ENCODE data around the gene NRCAM. TPM values are rescaled to one million over a fixed set of nuclear protein-coding genes. Genes with fewer than 3 reads are reported as not detected.

The NRCAM gene
- total RNA-seq, 2 experiments from 2014 or later = 3.4 to 7.0 TPM

GRCh38 chr7:108137993-108138392 is 318.2 kb downstream of the NRCAM start:
- ChIA-PET POLR2A (no interaction called here), CTCF (interaction anchor here (0.8 kb wide), 1 partner anchor 8 kb away, joined by 3 read pairs; no protein-coding TSS in a partner anchor)
- ATAC-seq (ENCODE audit: poor library complexity) (no peak), DNase-seq (no peak)
- H3K27me3 ChIP-seq (ENCODE audit: control insufficient read depth in 1 of 2, insufficient read depth in 2 of 2, low read length in 2 of 2) = no peaks in the 10 kb centered on the region
- Mint-ChIP-seq H3K4me3 (no peak overlapping the region), H3K4me1 (ENCODE audit: low read depth) (peaks cover 17% of the 10 kb centered on the region), H3K36me3 (ENCODE audit: low read depth) (no peaks in the 10 kb centered on the region), H3K9me3 (no peaks in the 10 kb centered on the region), H3K27me3 (no peaks in the 10 kb centered on the region), H3K27ac (no peak overlapping the region)
- no peaks in the 10 kb centered on the region for H3K9me3 ChIP-seq (ENCODE audit: control insufficient read depth in 1 of 2, insufficient read depth in 1 of 2, low read length in 2 of 2)
- intact Hi-C loops (cut with DNase I, micrococcal nuclease) = loop anchor here in 1 of 2 experiments (10.0 kb wide), 1 partner anchor 1333 kb away; no protein-coding TSS in a partner anchor
- no peak overlapping the region for H3K27ac ChIP-seq (ENCODE audit: low read depth in 1 of 2, low read length in 2 of 2)
- H3K36me3 ChIP-seq (ENCODE audit: insufficient read depth, low read length) = no peaks in the 10 kb centered on the region
- H3K4me1 ChIP-seq (ENCODE audit: insufficient read depth, low read length) = peaks cover 8% of the 10 kb centered on the region
- TF ChIP-seq CTCF (IDR thresholded peaks at IDR 0.05) = no peak
- no peak overlapping the region for H3K4me3 ChIP-seq (ENCODE audit: low read length)

- Histone ChIP-seq H3K27ac (ENCODE audit: low read depth in 1 of 2, low read length in 2 of 2) (no peak overlapping the region), H3K27me3 (ENCODE audit: control insufficient read depth in 1 of 2, insufficient read depth in 2 of 2, low read length in 2 of 2) (no peaks in the 10 kb centered on the region), H3K36me3 (ENCODE audit: insufficient read depth, low read length) (no peaks in the 10 kb centered on the region), H3K9me3 (ENCODE audit: control insufficient read depth in 1 of 2, insufficient read depth in 1 of 2, low read length in 2 of 2) (no peaks in the 10 kb centered on the region), H3K4me3 (ENCODE audit: low read length) (no peak overlapping the region), H3K4me1 (ENCODE audit: insufficient read depth, low read length) (peaks cover 8% of the 10 kb centered on the region)
- peaks cover 17% of the 10 kb centered on the region for H3K4me1 Mint-ChIP-seq (ENCODE audit: low read depth)
- ATAC-seq (ENCODE audit: poor library complexity) (no peak), DNase-seq (no peak)
- CTCF ChIA-PET = no interaction called here
- POLR2A ChIA-PET = no interaction called here
- TF ChIP-seq CTCF (IDR thresholded peaks at IDR 0.05) = no peak
- H3K27ac Mint-ChIP-seq = no peak overlapping the region
- intact Hi-C loops (cut with DNase I, micrococcal nuclease) = loop anchor here in 1 of 2 experiments (10.0 kb wide), 1 partner anchor 1332 kb away; no protein-coding TSS in a partner anchor
- no peaks in the 10 kb centered on the region for H3K36me3 Mint-ChIP-seq (ENCODE audit: low read depth)
- no peaks in the 10 kb centered on the region for H3K9me3 Mint-ChIP-seq
- H3K4me3 Mint-ChIP-seq = no peak overlapping the region
- no peaks in the 10 kb centered on the region for H3K27me3 Mint-ChIP-seq
These were observed 319.2 kb downstream of the NRCAM start for GRCh38 chr7:108137040-108137439.

- ChIA-PET POLR2A (interaction anchor here (1.2 kb wide), 1 partner anchor 10 kb away, joined by 3 read pairs; no protein-coding TSS in a partner anchor), CTCF (no interaction called here)
- Histone ChIP-seq H3K4me3 (ENCODE audit: low read length) (no peak overlapping the region), H3K27me3 (ENCODE audit: control insufficient read depth in 1 of 2, insufficient read depth in 2 of 2, low read length in 2 of 2) (no peaks in the 10 kb centered on the region), H3K9me3 (ENCODE audit: control insufficient read depth in 1 of 2, insufficient read depth in 1 of 2, low read length in 2 of 2) (no peaks in the 10 kb centered on the region), H3K36me3 (ENCODE audit: insufficient read depth, low read length) (no peaks in the 10 kb centered on the region), H3K27ac (ENCODE audit: low read depth in 1 of 2, low read length in 2 of 2) (no peak overlapping the region), H3K4me1 (ENCODE audit: insufficient read depth, low read length) (peaks cover 8% of the 10 kb centered on the region)
- H3K4me3 Mint-ChIP-seq = no peak overlapping the region
- H3K36me3 Mint-ChIP-seq (ENCODE audit: low read depth) = no peaks in the 10 kb centered on the region
- ATAC-seq (ENCODE audit: poor library complexity) (no peak), DNase-seq (no peak)
- H3K4me1 Mint-ChIP-seq (ENCODE audit: low read depth) = peaks cover 17% of the 10 kb centered on the region
- no peak for TF ChIP-seq CTCF (IDR thresholded peaks at IDR 0.05)
- H3K9me3 Mint-ChIP-seq = no peaks in the 10 kb centered on the region
- intact Hi-C loops (cut with DNase I, micrococcal nuclease) = loop anchor here in 1 of 2 experiments (10.0 kb wide), 1 partner anchor 1331 kb away; no protein-coding TSS in a partner anchor
- H3K27ac Mint-ChIP-seq = peak overlapping the region; percentile 75
- no peaks in the 10 kb centered on the region for H3K27me3 Mint-ChIP-seq
These were observed 320.0 kb downstream of the NRCAM start for GRCh38 chr7:108136191-108136688.
